Hypothalamus (tissue), 51 donors: Measurements from ENCODE around the gene ATOSA.

Source experiments
- DNase-seq, 51 donors: peaks; one replicate each; lab custom pipeline; 2025; lab: John Stamatoyannopoulos, UW

The ATOSA gene

DNA sequence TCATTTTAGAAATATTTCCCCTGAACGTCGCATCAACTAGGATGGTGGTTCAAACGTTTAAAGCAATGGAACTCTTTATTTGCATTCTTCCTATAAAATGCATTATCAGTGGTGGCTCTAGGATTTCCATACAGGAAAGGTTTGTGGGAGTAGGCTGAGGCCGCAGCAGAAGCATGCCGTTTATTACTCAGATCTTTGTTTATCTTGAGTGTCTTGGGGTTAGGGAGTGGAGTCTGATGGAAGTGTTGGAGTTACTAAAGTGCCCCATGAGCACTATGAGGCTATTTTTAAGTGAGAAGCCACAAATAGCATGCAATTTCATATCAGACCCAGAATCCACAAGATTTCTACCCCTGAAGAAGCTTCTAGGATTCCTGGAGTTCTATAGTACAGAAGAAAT, 26.2 kb downstream of the ATOSA start:
- DNase-seq = no peak

- no peak for DNase-seq
These were observed 26.9 kb downstream of the ATOSA start for GRCh38 chr15:52652286-52652685.

DNA sequence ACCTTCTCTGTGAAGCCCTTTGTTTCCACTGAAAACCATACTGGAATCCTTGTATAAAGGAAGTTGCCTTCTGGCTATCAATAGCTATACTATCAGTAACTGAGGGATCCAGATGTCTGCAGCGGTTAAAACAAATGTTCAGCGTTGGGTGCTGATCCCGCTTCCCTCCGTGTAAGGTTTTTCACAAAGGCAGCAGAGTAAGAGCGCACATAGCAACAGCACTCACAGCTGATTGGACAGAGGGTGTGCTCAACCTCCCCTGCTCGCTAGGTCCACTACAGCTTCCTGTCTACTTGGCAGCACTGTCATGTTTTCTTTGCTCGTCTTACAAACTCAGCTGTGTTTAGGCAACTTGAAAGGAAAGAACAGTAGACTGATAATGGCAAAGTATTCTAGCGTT, 27.3 kb downstream of the ATOSA start:
- DNase-seq = peak in 45 of 51 donors; percentile 4 to 82 (median 52)

DNA sequence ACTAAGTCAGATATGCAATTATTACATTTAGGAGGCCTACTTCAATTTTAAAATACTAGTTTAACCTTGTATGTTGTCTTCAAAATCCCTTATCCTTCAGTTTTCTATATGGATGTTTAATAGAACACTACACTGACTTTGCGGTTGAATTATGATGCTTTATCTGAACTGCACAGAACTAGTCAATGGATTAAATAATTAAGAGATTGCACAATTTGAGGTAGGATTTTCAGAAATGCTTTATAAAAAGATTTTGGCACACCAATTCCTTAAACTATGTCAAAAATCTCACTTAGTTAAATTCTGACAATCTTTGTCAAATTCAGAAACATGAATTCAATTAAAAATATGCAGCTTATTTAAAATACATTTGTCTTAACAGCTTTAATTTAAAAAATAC, 28.1 kb downstream of the ATOSA start:
- DNase-seq = no peak

DNA sequence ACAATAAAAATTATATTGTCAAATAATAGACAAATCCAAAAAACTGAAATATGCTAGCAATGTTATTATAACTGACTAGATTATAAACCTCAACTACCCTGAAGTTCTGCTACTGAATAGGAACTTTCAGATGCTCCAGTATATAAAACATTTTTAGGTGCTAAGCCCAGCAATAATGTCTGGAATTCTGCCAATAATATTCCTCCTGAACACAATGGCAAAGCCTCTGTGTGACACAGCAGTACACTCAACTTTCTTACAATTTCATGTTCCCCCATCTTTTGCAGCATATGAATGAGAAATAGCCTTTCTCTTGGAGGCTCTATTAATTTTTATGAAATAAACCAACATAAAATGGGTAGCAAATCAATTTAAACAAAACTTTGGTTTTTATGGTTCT, 29.5 kb downstream of the ATOSA start:
- no peak for DNase-seq

DNA sequence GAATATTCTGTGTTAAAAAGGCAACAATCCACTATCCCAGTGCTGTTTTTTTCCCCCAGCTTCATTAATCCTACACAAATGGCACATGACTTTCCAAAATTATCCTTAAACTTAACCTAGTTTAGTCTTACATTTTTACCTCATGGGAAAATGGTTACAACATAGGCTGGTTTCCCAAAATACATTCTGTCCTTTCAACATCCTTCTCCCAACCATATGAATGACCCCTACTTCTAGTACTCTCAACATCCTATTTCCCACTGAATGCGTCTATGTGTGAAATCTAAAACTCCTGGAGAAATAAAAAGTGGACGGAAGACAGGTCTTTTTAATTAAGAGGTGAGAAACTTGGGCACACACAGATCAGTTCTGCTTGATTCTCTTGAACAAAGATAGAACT, 33.3 kb downstream of the ATOSA start:
- DNase-seq = no peak

DNA sequence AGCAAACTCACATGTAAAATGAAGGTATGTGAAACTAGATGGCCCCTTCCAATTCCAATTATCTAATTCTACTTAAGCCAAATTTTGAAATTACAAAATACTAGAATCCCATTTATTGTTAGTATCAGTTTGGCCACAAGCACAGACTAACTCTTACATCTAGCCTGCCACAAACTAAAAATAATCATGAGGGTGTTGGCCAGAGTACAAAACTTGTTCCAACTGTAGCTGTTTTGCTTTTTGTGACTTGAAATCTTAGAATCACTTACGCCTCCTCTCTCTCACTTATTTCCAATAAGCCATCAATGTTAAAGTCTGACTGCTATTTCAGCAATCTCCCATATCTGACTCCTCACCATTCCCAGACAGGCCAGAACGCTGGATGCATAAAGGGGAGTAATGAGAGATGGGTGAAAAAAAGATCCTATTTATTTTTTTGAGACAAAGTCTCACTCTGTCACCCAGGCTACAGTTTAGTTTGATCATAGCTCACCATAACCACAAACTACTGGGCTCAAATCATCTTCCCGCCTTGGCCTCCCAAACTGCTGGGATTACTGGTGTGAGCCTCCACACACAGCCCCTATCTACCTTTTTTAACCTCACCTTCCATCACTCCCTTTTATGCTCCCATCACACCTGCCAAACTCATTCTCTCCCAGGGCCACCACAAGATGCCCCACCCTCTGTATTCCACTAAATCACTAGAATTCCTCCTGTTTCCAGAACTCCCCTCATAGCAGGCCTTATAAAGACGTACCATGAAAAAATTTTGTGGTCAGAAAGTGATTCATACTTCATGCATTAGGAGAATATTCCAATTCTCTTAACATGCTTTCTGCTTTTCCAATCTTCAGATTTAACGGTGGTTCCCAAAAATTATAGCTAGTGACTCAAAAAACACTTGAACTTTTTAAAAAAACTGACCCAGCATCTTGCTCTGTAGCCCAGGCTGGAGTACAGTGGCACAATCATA, 36.5 kb downstream of the ATOSA start:
- no peak for DNase-seq

- DNase-seq = no peak
These were observed 42.7 kb downstream of the ATOSA start for GRCh38 chr15:52636459-52636858.

DNA sequence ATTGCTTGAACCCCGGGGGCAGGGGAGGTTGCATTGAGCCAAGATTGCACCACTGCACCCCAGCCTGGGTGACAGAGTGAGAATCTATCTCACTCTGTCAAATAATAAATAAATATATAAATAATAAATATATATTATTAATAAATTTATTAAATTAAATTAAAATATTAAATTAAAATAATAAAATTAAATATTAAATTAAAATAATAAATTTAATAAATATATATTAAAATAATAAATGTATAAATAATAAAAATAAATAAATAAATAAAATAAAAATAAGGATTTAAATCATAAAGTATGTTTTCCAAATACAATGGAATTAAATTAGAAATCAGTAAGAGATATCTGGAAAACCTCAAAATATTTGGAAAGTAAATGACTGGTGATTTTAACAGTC, 43.3 kb downstream of the ATOSA start:
- DNase-seq = no peak
